GM12872 (cell line): ENCODE data around the gene SMPX.

Experiments
- CTCF ChIP-seq: IDR thresholded peaks from 3 replicates; pipeline ENCODE4 v1.5.1; 2011; ENCODE audit warnings: low read depth, mild to moderate bottlenecking, low read length, moderate library complexity; ENCODE audit not compliant: insufficient read depth

Gene SMPX

GRCh38 chrX:21666252-21666651 lies 91.7 kb downstream of the SMPX start:
- TF ChIP-seq CTCF = no peak

DNA sequence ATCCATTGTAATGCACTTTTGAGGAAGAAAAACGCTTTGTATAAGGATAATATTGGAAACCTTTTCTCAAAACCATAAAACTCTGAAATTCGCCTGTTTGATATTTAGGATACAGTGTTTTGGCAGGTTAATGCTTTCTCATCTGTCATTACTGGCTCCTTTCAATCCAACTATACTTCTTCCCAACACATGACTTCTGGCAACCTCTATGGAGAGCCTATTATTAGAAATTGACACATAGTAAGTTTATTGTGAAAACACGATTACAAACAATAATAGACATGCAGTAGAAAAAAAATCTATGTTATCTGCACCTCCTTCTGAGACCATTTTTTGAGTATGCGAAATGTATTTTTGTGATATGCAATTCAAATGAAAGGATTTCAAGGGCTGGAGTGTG lies 95.2 kb downstream of the SMPX start:
- TF ChIP-seq CTCF = no peak

- no peak for TF ChIP-seq CTCF
Observed at GRCh38 chrX:21661316-21661715, 96.6 kb downstream of the SMPX start.

- no peak for TF ChIP-seq CTCF
Observed at GRCh38 chrX:21660156-21660555, 97.8 kb downstream of the SMPX start.

DNA sequence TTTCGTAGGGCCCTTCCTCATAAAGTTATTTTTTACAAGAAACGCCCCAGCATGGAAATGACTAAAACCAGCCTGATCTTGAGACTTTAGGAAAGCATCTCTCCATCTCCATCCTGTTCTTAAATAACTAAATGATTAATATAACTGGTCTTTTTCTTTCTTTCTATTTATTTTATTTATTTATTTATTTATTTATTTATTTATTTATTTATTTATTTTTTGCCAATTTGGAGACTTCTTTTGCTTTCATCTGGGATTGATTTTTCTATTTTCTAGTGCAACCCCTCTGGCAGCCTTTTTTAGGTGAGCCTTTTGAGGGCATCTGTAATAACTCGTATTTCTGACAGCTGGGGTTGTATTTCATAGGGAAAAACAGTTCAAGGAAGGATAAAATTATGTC lies 98.6 kb downstream of the SMPX start:
- TF ChIP-seq CTCF = no peak

GRCh38 chrX:21658746-21659145 lies 99.2 kb downstream of the SMPX start:
- TF ChIP-seq CTCF = no peak

- no peak for TF ChIP-seq CTCF
Observed at GRCh38 chrX:21658152-21658737, 99.7 kb downstream of the SMPX start, which contains the start of gene KLHL34. Gene KLHL34, minus strand, starts transcription at chrX:21658330. Its CDS starts 542 bp downstream, at chrX:21657788.
